Neural cell (in vitro differentiated cells): ENCODE data around the gene PTPRO. TPM values are rescaled to one million over a fixed set of nuclear protein-coding genes. Genes with fewer than 3 reads are reported as not detected.

Experiments used
- H2AFZ ChIP-seq: fragments of 200-600, 300-800 bp; sonication (generic), shearing (Covaris generic); 2 replicates; pipeline ENCODE4 v1.6.0; 2014; ENCODE audit warnings: low read depth, mild to moderate bottlenecking, antibody characterized with exemption, low read length, moderate library complexity
- H3F3A ChIP-seq: fragments of 200-600 bp; shearing (Covaris generic); 2 replicates; pipeline ENCODE4 v1.6.1; 2016; ENCODE audit warnings: mild to moderate bottlenecking, moderate library complexity, mixed read lengths, antibody characterized with exemption, low read length; ENCODE audit not compliant: insufficient read depth, poor library complexity, severe bottlenecking
- H3K27ac ChIP-seq: fragments of 200-600, 300-800 bp; sonication (generic), shearing (Covaris generic); 2 replicates; pipeline ENCODE4 v1.5.1; 2014; ENCODE audit warnings: mild to moderate bottlenecking, low read length, moderate library complexity
- H3K27me3 ChIP-seq: fragments of 300-800, 200-600 bp; sonication (generic), shearing (Covaris generic); 2 replicates; pipeline ENCODE4 v1.6.0; 2014; ENCODE audit warnings: mild to moderate bottlenecking, low read depth, low read length, moderate library complexity; ENCODE audit not compliant: insufficient read depth
- H3K36me3 ChIP-seq: fragments of 300-800, 200-600 bp; sonication (generic), shearing (Covaris generic); 2 replicates; pipeline ENCODE4 v1.5.1; 2014; ENCODE audit warnings: mild to moderate bottlenecking, antibody characterized with exemption, low read length, moderate library complexity; ENCODE audit not compliant: insufficient read depth
- H3K4me2 ChIP-seq: fragments of 300-800, 200-600 bp; sonication (generic), shearing (Covaris generic); 2 replicates; pipeline ENCODE4 v1.6.0; 2014; ENCODE audit warnings: mild to moderate bottlenecking, low read length
- H3K4me3 ChIP-seq: fragments of 300-800, 200-600 bp; sonication (generic), shearing (Covaris generic); 2 replicates; pipeline ENCODE4 v1.5.1; 2014; ENCODE audit warnings: mild to moderate bottlenecking, low read length, moderate library complexity
- H3K79me2 ChIP-seq: fragments of 200-600 bp; shearing (Covaris generic); replicated peaks from 2 replicates; pipeline ENCODE4 v1.6.0; 2014; ENCODE audit warnings: mild to moderate bottlenecking, low read length, moderate library complexity; ENCODE audit not compliant: insufficient read depth
- H3K9ac ChIP-seq: fragments of 300-800, 200-600 bp; sonication (generic), shearing (Covaris generic); 2 replicates; pipeline ENCODE4 v1.6.1; 2016; ENCODE audit warnings: mild to moderate bottlenecking, low read length, mixed read lengths
- H3K9me2 ChIP-seq: fragments of 200-600 bp; shearing (Covaris generic); 2 replicates; pipeline ENCODE4 v1.6.1; 2016; ENCODE audit warnings: mild to moderate bottlenecking, low read length, mixed read lengths; ENCODE audit not compliant: insufficient read depth
- H3K9me3 ChIP-seq: fragments of 200-600, 300-800 bp; sonication (generic), shearing (Covaris generic); 2 replicates; pipeline ENCODE4 v1.6.1; 2016; ENCODE audit warnings: mild to moderate bottlenecking, mixed run types, low read length, moderate library complexity, mixed read lengths
- H4K20me1 ChIP-seq: fragments of 200-600 bp; shearing (Covaris generic); 2 replicates; pipeline ENCODE4 v1.6.1; 2016; ENCODE audit warnings: mild to moderate bottlenecking, mixed run types; ENCODE audit not compliant: insufficient read depth
- EP300 ChIP-seq: fragments of 450-650 bp; conservative IDR thresholded peaks from 2 replicates; pipeline ENCODE4 v1.6.1; 2014; ENCODE audit warnings: antibody characterized with exemption, mild to moderate bottlenecking, moderate library complexity; ENCODE audit not compliant: poor library complexity, severe bottlenecking
- EZH2 ChIP-seq: fragments of 200-600, 300-800 bp; shearing (Covaris generic), sonication (generic); IDR thresholded peaks from 2 replicates; pipeline ENCODE4 v1.6.1; 2014; ENCODE audit warnings: antibody characterized with exemption, low read length, borderline replicate concordance, mild to moderate bottlenecking; ENCODE audit not compliant: insufficient read depth, poor library complexity, severe bottlenecking
- MXI1 ChIP-seq: fragments of 450-650 bp; conservative IDR thresholded peaks from 2 replicates; pipeline ENCODE4 v1.6.1; 2014; ENCODE audit warnings: antibody characterized with exemption, mild to moderate bottlenecking; ENCODE audit not compliant: poor library complexity, severe bottlenecking
- POLR2AphosphoS5 ChIP-seq: IDR thresholded peaks from 2 replicates; pipeline ENCODE4 v1.6.1; 2012
- RAD21 ChIP-seq: fragments of 450-650 bp; conservative IDR thresholded peaks from 2 replicates; pipeline ENCODE4 v1.6.1; 2014; ENCODE audit warnings: antibody characterized with exemption, mild to moderate bottlenecking, moderate library complexity
- SMC3 ChIP-seq: fragments of 450-650 bp; conservative IDR thresholded peaks from 2 replicates; pipeline ENCODE4 v1.6.1; 2014; ENCODE audit warnings: antibody characterized with exemption, mild to moderate bottlenecking, moderate library complexity; ENCODE audit not compliant: poor library complexity
- TAF1 ChIP-seq: IDR thresholded peaks from 2 replicates; pipeline ENCODE4 v1.6.1; 2012; ENCODE audit warnings: low read depth
- polyA plus RNA-seq: library from polyadenylated mRNA; depleted of rRNA; stranded (reverse); fragments of >200 nt; gene quantifications from 2 replicates; pipeline ENCODE4 v1.2.3, GENCODE V29; 2014
- TF ChIP-seq, protein P1 (sequence below): fragments of 450-650 bp; IDR thresholded peaks from 2 replicates; pipeline ENCODE4 v1.5.1; 2014; ENCODE audit warnings: antibody characterized with exemption, mild to moderate bottlenecking, moderate library complexity; ENCODE audit not compliant: poor library complexity, severe bottlenecking
- TF ChIP-seq, protein P2 (sequence below): IDR thresholded peaks from 2 replicates; pipeline ENCODE4 v1.6.1; 2012; ENCODE audit warnings: borderline replicate concordance

PTPRO gene
- polyA plus RNA-seq, 1 donor from 2014 or later = 124 TPM

DNA sequence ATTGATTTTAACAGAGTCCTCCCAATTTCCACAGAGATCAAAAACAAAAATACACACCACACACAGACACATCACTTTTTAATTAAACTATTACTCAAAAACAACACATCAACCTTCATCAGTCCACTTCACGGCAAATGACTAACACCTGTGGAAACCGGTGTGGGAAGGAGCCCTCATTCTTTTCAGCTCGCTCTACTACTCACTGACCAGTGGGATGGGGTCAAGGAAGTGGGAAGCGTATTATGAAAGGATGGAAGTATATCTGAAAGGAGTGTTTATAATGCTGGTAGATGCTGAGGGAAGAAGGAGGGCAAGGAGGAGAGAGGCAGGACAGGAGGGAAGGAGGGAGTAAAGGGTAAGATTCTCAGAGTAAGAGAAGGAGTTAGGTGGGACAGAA, 310.4 kb downstream of the PTPRO start:
- H3K4me2 ChIP-seq = no peak overlapping the region

DNA sequence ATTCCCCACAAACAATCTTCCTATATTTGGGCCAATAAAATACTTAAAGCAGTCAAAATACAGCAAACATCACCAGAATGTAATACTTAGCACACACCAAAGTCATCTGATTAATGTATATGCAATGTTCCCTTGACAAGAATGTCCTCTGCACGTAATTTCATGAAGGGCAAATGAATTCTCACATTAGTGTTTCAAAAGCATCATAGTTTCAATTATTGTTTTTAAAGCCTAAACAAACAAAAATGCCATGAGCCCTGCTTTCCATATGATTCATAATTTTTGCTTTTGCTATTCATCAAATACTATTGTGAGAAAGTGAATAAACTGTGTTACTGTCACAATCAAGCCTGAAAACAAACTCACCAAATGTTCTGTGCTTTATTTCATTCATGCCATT, 310.9 kb downstream of the PTPRO start:
- H4K20me1 ChIP-seq = no peaks in the 10 kb centered on the region
- H3K27ac ChIP-seq = no peak overlapping the region
- H3K27me3 ChIP-seq = no peaks in the 10 kb centered on the region
- H3F3A ChIP-seq = no peaks in the 10 kb centered on the region
- TF ChIP-seq RAD21 (no peak), SMC3 (no peak), EZH2 (no peak), POLR2AphosphoS5 (no peak), EP300 (no peak), TAF1 (no peak), MXI1 (no peak)
- TF ChIP-seq, protein P1, sequence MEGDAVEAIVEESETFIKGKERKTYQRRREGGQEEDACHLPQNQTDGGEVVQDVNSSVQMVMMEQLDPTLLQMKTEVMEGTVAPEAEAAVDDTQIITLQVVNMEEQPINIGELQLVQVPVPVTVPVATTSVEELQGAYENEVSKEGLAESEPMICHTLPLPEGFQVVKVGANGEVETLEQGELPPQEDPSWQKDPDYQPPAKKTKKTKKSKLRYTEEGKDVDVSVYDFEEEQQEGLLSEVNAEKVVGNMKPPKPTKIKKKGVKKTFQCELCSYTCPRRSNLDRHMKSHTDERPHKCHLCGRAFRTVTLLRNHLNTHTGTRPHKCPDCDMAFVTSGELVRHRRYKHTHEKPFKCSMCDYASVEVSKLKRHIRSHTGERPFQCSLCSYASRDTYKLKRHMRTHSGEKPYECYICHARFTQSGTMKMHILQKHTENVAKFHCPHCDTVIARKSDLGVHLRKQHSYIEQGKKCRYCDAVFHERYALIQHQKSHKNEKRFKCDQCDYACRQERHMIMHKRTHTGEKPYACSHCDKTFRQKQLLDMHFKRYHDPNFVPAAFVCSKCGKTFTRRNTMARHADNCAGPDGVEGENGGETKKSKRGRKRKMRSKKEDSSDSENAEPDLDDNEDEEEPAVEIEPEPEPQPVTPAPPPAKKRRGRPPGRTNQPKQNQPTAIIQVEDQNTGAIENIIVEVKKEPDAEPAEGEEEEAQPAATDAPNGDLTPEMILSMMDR = no peak
- TF ChIP-seq, protein P2, sequence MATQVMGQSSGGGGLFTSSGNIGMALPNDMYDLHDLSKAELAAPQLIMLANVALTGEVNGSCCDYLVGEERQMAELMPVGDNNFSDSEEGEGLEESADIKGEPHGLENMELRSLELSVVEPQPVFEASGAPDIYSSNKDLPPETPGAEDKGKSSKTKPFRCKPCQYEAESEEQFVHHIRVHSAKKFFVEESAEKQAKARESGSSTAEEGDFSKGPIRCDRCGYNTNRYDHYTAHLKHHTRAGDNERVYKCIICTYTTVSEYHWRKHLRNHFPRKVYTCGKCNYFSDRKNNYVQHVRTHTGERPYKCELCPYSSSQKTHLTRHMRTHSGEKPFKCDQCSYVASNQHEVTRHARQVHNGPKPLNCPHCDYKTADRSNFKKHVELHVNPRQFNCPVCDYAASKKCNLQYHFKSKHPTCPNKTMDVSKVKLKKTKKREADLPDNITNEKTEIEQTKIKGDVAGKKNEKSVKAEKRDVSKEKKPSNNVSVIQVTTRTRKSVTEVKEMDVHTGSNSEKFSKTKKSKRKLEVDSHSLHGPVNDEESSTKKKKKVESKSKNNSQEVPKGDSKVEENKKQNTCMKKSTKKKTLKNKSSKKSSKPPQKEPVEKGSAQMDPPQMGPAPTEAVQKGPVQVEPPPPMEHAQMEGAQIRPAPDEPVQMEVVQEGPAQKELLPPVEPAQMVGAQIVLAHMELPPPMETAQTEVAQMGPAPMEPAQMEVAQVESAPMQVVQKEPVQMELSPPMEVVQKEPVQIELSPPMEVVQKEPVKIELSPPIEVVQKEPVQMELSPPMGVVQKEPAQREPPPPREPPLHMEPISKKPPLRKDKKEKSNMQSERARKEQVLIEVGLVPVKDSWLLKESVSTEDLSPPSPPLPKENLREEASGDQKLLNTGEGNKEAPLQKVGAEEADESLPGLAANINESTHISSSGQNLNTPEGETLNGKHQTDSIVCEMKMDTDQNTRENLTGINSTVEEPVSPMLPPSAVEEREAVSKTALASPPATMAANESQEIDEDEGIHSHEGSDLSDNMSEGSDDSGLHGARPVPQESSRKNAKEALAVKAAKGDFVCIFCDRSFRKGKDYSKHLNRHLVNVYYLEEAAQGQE = no peak
- no peak overlapping the region for H3K9ac ChIP-seq
- H3K4me2 ChIP-seq = no peak overlapping the region
- H3K4me3 ChIP-seq = no peak overlapping the region
- no peaks in the 10 kb centered on the region for H3K9me2 ChIP-seq
- H3K9me3 ChIP-seq = no peaks in the 10 kb centered on the region
- H3K36me3 ChIP-seq = no peaks in the 10 kb centered on the region
- H3K79me2 ChIP-seq = no peaks in the 10 kb centered on the region
- no peak overlapping the region for H2AFZ ChIP-seq

More for the DNA sequence above, 310.4 kb downstream of the PTPRO start:
- no peak overlapping the region for H3K4me3 ChIP-seq
- H3K9me2 ChIP-seq = no peaks in the 10 kb centered on the region
- H3K36me3 ChIP-seq = no peaks in the 10 kb centered on the region
- TF ChIP-seq POLR2AphosphoS5 = no peak
- TF ChIP-seq MXI1 = no peak
- H3K79me2 ChIP-seq = no peaks in the 10 kb centered on the region
- no peaks in the 10 kb centered on the region for H4K20me1 ChIP-seq
- H3K9ac ChIP-seq = no peak overlapping the region
- H2AFZ ChIP-seq = no peak overlapping the region
- no peaks in the 10 kb centered on the region for H3K27me3 ChIP-seq
- no peak overlapping the region for H3K27ac ChIP-seq
- H3F3A ChIP-seq = no peaks in the 10 kb centered on the region
- no peaks in the 10 kb centered on the region for H3K9me3 ChIP-seq
